Measurements from ENCODE around the gene NRG2. TPM values are rescaled to one million over a fixed set of nuclear protein-coding genes. Genes with fewer than 3 reads are reported as not detected.

Gene NRG2
- total RNA-seq, 1 experiment from 2014 or later: not detected

DNA sequence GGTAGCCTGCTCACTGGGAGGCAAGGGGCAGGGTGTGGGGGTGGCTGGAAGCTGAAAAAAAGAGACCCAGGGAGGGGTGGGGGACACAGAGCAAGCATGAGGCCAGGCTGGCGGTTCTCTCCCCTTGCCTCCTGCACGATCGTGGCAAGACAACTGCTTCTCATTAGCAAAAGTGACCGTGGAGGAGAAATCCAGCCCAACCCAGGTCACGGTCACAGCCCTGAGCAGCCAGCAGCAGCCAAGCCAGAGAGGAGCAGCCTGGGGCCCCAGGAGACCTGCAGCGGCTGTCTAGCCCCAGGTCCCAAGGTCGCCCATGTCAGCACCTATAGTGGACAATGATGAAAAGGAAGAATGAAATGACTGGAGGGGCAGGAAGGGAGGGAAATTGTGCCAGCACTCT is 89.1 kb downstream of the NRG2 start:
- POLR2A ChIA-PET (ENCODE audit: low non-redundant PET): no interaction called here
- Histone ChIP-seq H3K36me3 (ENCODE audit: insufficient read depth, low read length, poor library complexity, severe bottlenecking) (no peaks in the 10 kb centered on the region), H3K9me3 (ENCODE audit: low read depth, low read length, poor library complexity, severe bottlenecking) (no peaks in the 10 kb centered on the region), H3K4me1 (ENCODE audit: insufficient read depth, low read length, poor library complexity, severe bottlenecking) (no peaks in the 10 kb centered on the region), H3K4me3 (ENCODE audit: low read depth, low read length, poor library complexity, severe bottlenecking) (no peak overlapping the region), H3K27ac (ENCODE audit: low read depth, low read length, poor library complexity, severe bottlenecking) (no peak overlapping the region), H3K27me3 (replicated peaks; ENCODE audit: insufficient read depth, low read depth, low read length, poor library complexity) (no peaks in the 10 kb centered on the region)
- CTCF ChIA-PET: interaction anchor here (1.5 kb wide), 1 partner anchor 15 kb away, joined by 5 read pairs; no protein-coding TSS in a partner anchor
- intact Hi-C loops (cut with micrococcal nuclease; ENCODE audit: unreplicated experiment): no loop called here
- BruUV-seq (replicated peaks): no TSS peak
- no peak for DNase-seq (ENCODE audit: low spot score)
- TF ChIP-seq EZH2 (IDR thresholded peaks at IDR 0.05; ENCODE audit: borderline replicate concordance, low read depth, low read length, poor library complexity, severe bottlenecking): no peak

DNA sequence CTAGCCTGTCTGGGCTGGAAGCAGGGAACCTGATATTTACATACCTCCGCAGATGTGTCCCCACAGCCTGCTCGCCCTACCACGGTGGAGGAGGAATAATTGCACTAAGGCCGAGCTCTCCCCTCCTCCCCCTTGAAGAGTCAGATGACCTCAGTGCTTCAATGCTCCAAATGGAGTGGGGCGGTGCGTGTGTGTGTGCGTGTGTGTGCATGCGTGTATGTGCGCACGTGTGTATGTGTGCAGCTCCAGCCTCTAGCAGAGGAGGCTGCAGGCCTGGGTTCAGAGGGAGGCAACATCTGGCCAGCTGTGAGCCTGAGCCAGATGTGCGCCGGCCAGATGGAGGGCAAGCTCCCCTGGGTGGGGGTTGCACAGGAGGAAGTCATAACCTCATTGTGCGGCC is 90.5 kb downstream of the NRG2 start:
- intact Hi-C loops (cut with micrococcal nuclease; ENCODE audit: unreplicated experiment): no loop called here
- ChIA-PET POLR2A (ENCODE audit: low non-redundant PET) (no interaction called here), CTCF (no interaction called here)
- Histone ChIP-seq H3K4me3 (ENCODE audit: low read depth, low read length, poor library complexity, severe bottlenecking) (no peak overlapping the region), H3K27me3 (replicated peaks; ENCODE audit: insufficient read depth, low read depth, low read length, poor library complexity) (peaks cover 2% of the 10 kb centered on the region), H3K9me3 (ENCODE audit: low read depth, low read length, poor library complexity, severe bottlenecking) (no peaks in the 10 kb centered on the region), H3K27ac (ENCODE audit: low read depth, low read length, poor library complexity, severe bottlenecking) (no peak overlapping the region), H3K4me1 (ENCODE audit: insufficient read depth, low read length, poor library complexity, severe bottlenecking) (no peaks in the 10 kb centered on the region), H3K36me3 (ENCODE audit: insufficient read depth, low read length, poor library complexity, severe bottlenecking) (no peaks in the 10 kb centered on the region)
- TF ChIP-seq EZH2 (IDR thresholded peaks at IDR 0.05; ENCODE audit: borderline replicate concordance, low read depth, low read length, poor library complexity, severe bottlenecking): no peak
- TF ChIP-seq, protein P1, sequence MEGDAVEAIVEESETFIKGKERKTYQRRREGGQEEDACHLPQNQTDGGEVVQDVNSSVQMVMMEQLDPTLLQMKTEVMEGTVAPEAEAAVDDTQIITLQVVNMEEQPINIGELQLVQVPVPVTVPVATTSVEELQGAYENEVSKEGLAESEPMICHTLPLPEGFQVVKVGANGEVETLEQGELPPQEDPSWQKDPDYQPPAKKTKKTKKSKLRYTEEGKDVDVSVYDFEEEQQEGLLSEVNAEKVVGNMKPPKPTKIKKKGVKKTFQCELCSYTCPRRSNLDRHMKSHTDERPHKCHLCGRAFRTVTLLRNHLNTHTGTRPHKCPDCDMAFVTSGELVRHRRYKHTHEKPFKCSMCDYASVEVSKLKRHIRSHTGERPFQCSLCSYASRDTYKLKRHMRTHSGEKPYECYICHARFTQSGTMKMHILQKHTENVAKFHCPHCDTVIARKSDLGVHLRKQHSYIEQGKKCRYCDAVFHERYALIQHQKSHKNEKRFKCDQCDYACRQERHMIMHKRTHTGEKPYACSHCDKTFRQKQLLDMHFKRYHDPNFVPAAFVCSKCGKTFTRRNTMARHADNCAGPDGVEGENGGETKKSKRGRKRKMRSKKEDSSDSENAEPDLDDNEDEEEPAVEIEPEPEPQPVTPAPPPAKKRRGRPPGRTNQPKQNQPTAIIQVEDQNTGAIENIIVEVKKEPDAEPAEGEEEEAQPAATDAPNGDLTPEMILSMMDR (conservative IDR thresholded peaks at IDR 0.05; ENCODE audit: low read depth, low read length): no peak
- DNase-seq (ENCODE audit: low spot score): no peak
- no TSS peak for BruUV-seq (replicated peaks)

DNA sequence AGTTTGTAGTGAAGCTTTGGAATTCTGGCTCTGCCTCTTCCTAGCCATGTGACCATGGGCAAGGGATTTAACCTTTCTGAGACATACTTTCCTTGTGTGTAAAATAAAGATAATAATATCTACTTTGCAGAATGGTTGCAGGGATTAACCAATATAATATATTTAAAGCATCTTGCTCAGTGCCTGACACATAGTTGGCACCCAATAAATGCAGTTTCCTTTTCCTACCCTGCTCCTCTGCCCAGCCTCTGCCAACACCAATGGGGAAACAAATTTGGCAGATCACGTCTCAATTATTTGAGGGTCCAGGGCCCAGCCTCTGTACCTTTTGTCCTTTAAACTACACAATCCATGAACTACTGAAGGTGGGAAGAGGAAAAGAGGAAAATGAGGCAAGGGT is 91.1 kb downstream of the NRG2 start:
- CTCF ChIA-PET: no interaction called here
- intact Hi-C loops (cut with micrococcal nuclease; ENCODE audit: unreplicated experiment): no loop called here
- Histone ChIP-seq H3K36me3 (ENCODE audit: insufficient read depth, low read length, poor library complexity, severe bottlenecking) (no peaks in the 10 kb centered on the region), H3K9me3 (ENCODE audit: low read depth, low read length, poor library complexity, severe bottlenecking) (no peaks in the 10 kb centered on the region), H3K4me3 (ENCODE audit: low read depth, low read length, poor library complexity, severe bottlenecking) (no peak overlapping the region), H3K27me3 (replicated peaks; ENCODE audit: insufficient read depth, low read depth, low read length, poor library complexity) (peaks cover 8% of the 10 kb centered on the region), H3K27ac (ENCODE audit: low read depth, low read length, poor library complexity, severe bottlenecking) (no peak overlapping the region), H3K4me1 (ENCODE audit: insufficient read depth, low read length, poor library complexity, severe bottlenecking) (no peaks in the 10 kb centered on the region)
- BruUV-seq (replicated peaks): no TSS peak
- POLR2A ChIA-PET (ENCODE audit: low non-redundant PET): no interaction called here
- DNase-seq (ENCODE audit: low spot score): no peak
- TF ChIP-seq, protein P1 (conservative IDR thresholded peaks at IDR 0.05; ENCODE audit: low read depth, low read length): no peak
- TF ChIP-seq EZH2 (IDR thresholded peaks at IDR 0.05; ENCODE audit: borderline replicate concordance, low read depth, low read length, poor library complexity, severe bottlenecking): no peak

DNA sequence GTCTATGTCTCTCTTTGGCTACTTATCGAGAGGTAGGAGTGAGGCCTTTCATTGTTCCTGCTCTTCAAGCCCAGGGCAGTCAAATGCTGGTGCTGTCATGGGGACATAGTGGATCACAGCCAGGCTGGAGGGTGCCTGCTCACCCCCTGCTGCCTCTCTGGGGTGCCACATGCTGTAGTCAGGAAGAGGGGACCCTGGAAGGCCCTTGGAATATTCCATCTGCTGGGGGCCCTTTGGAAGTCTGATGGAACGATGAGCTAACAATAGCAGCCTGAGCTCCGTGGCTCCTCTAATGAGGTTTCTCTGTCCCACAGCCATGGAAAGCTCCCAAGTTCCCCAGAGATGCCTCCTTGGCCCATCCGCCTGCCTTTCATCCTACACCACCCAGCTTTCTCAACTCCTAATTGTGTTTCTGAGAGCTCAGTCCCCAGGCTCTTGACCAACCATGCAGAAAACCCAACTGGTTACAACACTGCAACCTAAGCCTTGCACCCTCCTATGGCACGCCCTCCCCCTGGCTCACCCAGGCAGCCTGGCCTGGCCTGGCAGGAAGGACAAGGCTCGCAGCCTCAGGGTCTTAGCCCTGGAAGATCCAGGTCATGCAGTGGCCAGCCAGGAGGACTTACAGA is 91.7 kb downstream of the NRG2 start:
- intact Hi-C loops (cut with micrococcal nuclease; ENCODE audit: unreplicated experiment): no loop called here
- Histone ChIP-seq H3K9me3 (ENCODE audit: low read depth, low read length, poor library complexity, severe bottlenecking) (no peaks in the 10 kb centered on the region), H3K36me3 (ENCODE audit: insufficient read depth, low read length, poor library complexity, severe bottlenecking) (no peaks in the 10 kb centered on the region), H3K27ac (ENCODE audit: low read depth, low read length, poor library complexity, severe bottlenecking) (no peak overlapping the region), H3K4me1 (ENCODE audit: insufficient read depth, low read length, poor library complexity, severe bottlenecking) (no peaks in the 10 kb centered on the region), H3K4me3 (ENCODE audit: low read depth, low read length, poor library complexity, severe bottlenecking) (no peak overlapping the region), H3K27me3 (replicated peaks; ENCODE audit: insufficient read depth, low read depth, low read length, poor library complexity) (peaks cover 14% of the 10 kb centered on the region)
- no peak for TF ChIP-seq EZH2 (IDR thresholded peaks at IDR 0.05; ENCODE audit: borderline replicate concordance, low read depth, low read length, poor library complexity, severe bottlenecking)
- TF ChIP-seq, protein P1 (conservative IDR thresholded peaks at IDR 0.05; ENCODE audit: low read depth, low read length): no peak
- ChIA-PET POLR2A (ENCODE audit: low non-redundant PET) (no interaction called here), CTCF (no interaction called here)
- BruUV-seq (replicated peaks): no TSS peak
- no peak for DNase-seq (ENCODE audit: low spot score)
